ENCODE measurements around the gene EDDM13. TPM values are rescaled to one million over a fixed set of nuclear protein-coding genes. Genes with fewer than 3 reads are reported as not detected.

The EDDM13 gene
- total RNA-seq, 1 experiment from 2014 or later = not detected

GRCh38 chr19:56282809-56283208 lies 10.3 kb downstream of the EDDM13 start:
- POLR2A ChIA-PET = no interaction called here
- no peak overlapping the region for H3K4me3 Mint-ChIP-seq (ENCODE audit: unreplicated experiment)

GRCh38 chr19:56284746-56285145 lies 12.2 kb downstream of the EDDM13 start:
- BruUV-seq (replicated peaks) = no TSS peak
- no peak overlapping the region for H3K4me3 ChIP-seq (ENCODE audit: low read depth, low read length)
- no peaks in the 10 kb centered on the region for H3K9me3 ChIP-seq
- TF ChIP-seq CTCF (IDR thresholded peaks at IDR 0.05; ENCODE audit: insufficient read depth in 1 of 2, low read depth in 1 of 2, low read length in 1 of 2, severe bottlenecking in 1 of 2, unreplicated experiment in 1 of 2) = no peak
- Mint-ChIP-seq H3K27ac (ENCODE audit: unreplicated experiment) (no peak overlapping the region), H3K9me3 (ENCODE audit: unreplicated experiment) (no peaks in the 10 kb centered on the region), H3K4me1 (ENCODE audit: low read depth, unreplicated experiment) (no peaks in the 10 kb centered on the region), H3K27me3 (ENCODE audit: insufficient read depth, unreplicated experiment) (no peaks in the 10 kb centered on the region), H3K36me3 (ENCODE audit: insufficient read depth, unreplicated experiment) (no peaks in the 10 kb centered on the region), H3K4me3 (ENCODE audit: unreplicated experiment) (no peak overlapping the region)
- no peak for DNase-seq
- H3K36me3 ChIP-seq (ENCODE audit: control insufficient read depth, insufficient read depth, low read length) = no peaks in the 10 kb centered on the region
- no peaks in the 10 kb centered on the region for H3K4me1 ChIP-seq
- intact Hi-C loops (cut with micrococcal nuclease; ENCODE audit: unreplicated experiment) = no loop called here
- ChIA-PET POLR2A (no interaction called here), CTCF (no interaction called here)
- no peaks in the 10 kb centered on the region for H3K27me3 ChIP-seq (replicated peaks; ENCODE audit: control insufficient read depth, insufficient read depth, low read length)

More at GRCh38 chr19:56282809-56283208, 10.3 kb downstream of the EDDM13 start:
- Mint-ChIP-seq H3K4me1 (ENCODE audit: low read depth, unreplicated experiment) (no peaks in the 10 kb centered on the region), H3K27me3 (ENCODE audit: insufficient read depth, unreplicated experiment) (no peaks in the 10 kb centered on the region), H3K36me3 (ENCODE audit: insufficient read depth, unreplicated experiment) (no peaks in the 10 kb centered on the region), H3K27ac (ENCODE audit: unreplicated experiment) (no peak overlapping the region), H3K9me3 (ENCODE audit: unreplicated experiment) (no peaks in the 10 kb centered on the region)
- Histone ChIP-seq H3K27me3 (replicated peaks; ENCODE audit: control insufficient read depth, insufficient read depth, low read length) (no peaks in the 10 kb centered on the region), H3K4me1 (no peaks in the 10 kb centered on the region), H3K36me3 (ENCODE audit: control insufficient read depth, insufficient read depth, low read length) (no peaks in the 10 kb centered on the region), H3K9me3 (no peaks in the 10 kb centered on the region), H3K4me3 (ENCODE audit: low read depth, low read length) (no peak overlapping the region)
- intact Hi-C loops (cut with micrococcal nuclease; ENCODE audit: unreplicated experiment) = no loop called here
- no TSS peak for BruUV-seq (replicated peaks)
- CTCF ChIA-PET = no interaction called here
- no peak for TF ChIP-seq CTCF (IDR thresholded peaks at IDR 0.05; ENCODE audit: insufficient read depth in 1 of 2, low read depth in 1 of 2, low read length in 1 of 2, severe bottlenecking in 1 of 2, unreplicated experiment in 1 of 2)
- DNase-seq = no peak

GRCh38 chr19:56290104-56290503 lies 17.6 kb downstream of the EDDM13 start:
- TF ChIP-seq CTCF (IDR thresholded peaks at IDR 0.05; ENCODE audit: insufficient read depth in 1 of 2, low read depth in 1 of 2, low read length in 1 of 2, severe bottlenecking in 1 of 2, unreplicated experiment in 1 of 2) = no peak
- H3K4me1 Mint-ChIP-seq (ENCODE audit: low read depth, unreplicated experiment) = no peaks in the 10 kb centered on the region
- H3K27ac Mint-ChIP-seq (ENCODE audit: unreplicated experiment) = no peak overlapping the region
- H3K4me3 Mint-ChIP-seq (ENCODE audit: unreplicated experiment) = no peak overlapping the region
- no peaks in the 10 kb centered on the region for H3K27me3 ChIP-seq (replicated peaks; ENCODE audit: control insufficient read depth, insufficient read depth, low read length)
- H3K36me3 ChIP-seq (ENCODE audit: control insufficient read depth, insufficient read depth, low read length) = no peaks in the 10 kb centered on the region
- no peaks in the 10 kb centered on the region for H3K27me3 Mint-ChIP-seq (ENCODE audit: insufficient read depth, unreplicated experiment)
- intact Hi-C loops (cut with micrococcal nuclease; ENCODE audit: unreplicated experiment) = no loop called here
- H3K9me3 Mint-ChIP-seq (ENCODE audit: unreplicated experiment) = no peaks in the 10 kb centered on the region
- no TSS peak for BruUV-seq (replicated peaks)
- no peak for DNase-seq
- H3K4me3 ChIP-seq (ENCODE audit: low read depth, low read length) = no peak overlapping the region
- peaks cover 7% of the 10 kb centered on the region for H3K36me3 Mint-ChIP-seq (ENCODE audit: insufficient read depth, unreplicated experiment)
- ChIA-PET POLR2A (no interaction called here), CTCF (no interaction called here)
- H3K4me1 ChIP-seq = no peaks in the 10 kb centered on the region
- no peaks in the 10 kb centered on the region for H3K9me3 ChIP-seq
